IMR-90 (cell line): ENCODE measurements around the gene ADAMTS5. TPM values are rescaled to one million over a fixed set of nuclear protein-coding genes. Genes with fewer than 3 reads are reported as not detected.

ENCODE experiments used
- ATAC-seq: fragments of 200-7000 bp; cut with Tn5 transposase; 2 replicates; pipeline ENCODE4 v1.9.1; 2020; ENCODE audit warnings: low read depth, mild to moderate bottlenecking, moderate library complexity
- BruUV-seq: library from RNA; stranded (reverse); fragments of 400-500 nt; replicated peaks from 2 replicates; lab custom pipeline; 2021; lab: Mats Ljungman, UMichigan
- CTCF ChIA-PET: fragments of 300-600 bp; formaldehyde crosslinking; extraction: SDS; loops from one replicate; lab custom pipeline; 2021; ENCODE audit warnings: antibody characterized with exemption; lab: Yijun Ruan, JAX
- POLR2A ChIA-PET: fragments of 300-600 bp; sonication (Branson Sonifier 250); formaldehyde crosslinking; loops from one replicate; lab custom pipeline; 2022; ENCODE audit warnings: antibody characterized with exemption; ENCODE audit not compliant: unreplicated experiment; lab: Charles Lee
- DNase-seq: peaks from one replicate; pipeline ENCODE4 v3.0.0; 2013
- H2AFZ ChIP-seq: replicated peaks from 2 replicates; pipeline ENCODE3; 2013; ENCODE audit warnings: low read length, mild to moderate bottlenecking; ENCODE audit not compliant: poor library complexity
- H2AK5ac ChIP-seq: 2 replicates; pipeline ENCODE4 v1.6.1; 2013; ENCODE audit warnings: low read depth, low read length, inconsistent platforms
- H2AK9ac ChIP-seq: replicated peaks from 2 replicates; pipeline ENCODE3; 2013; ENCODE audit warnings: mild to moderate bottlenecking, low read depth, low read length, moderate library complexity; ENCODE audit not compliant: poor library complexity
- H2BK120ac ChIP-seq: 2 replicates; pipeline ENCODE4 v1.6.1; 2013; ENCODE audit warnings: low read depth, low read length, inconsistent platforms
- H2BK15ac ChIP-seq: 3 replicates; pipeline ENCODE4 v1.6.1; 2013; ENCODE audit warnings: low read depth, low read length, inconsistent platforms
- H2BK20ac ChIP-seq: 2 replicates; pipeline ENCODE4 v1.6.1; 2013; ENCODE audit warnings: low read depth, mild to moderate bottlenecking, inconsistent platforms, low read length, moderate library complexity
- H2BK5ac ChIP-seq: 2 replicates; pipeline ENCODE4 v1.6.1; 2013; ENCODE audit warnings: mild to moderate bottlenecking, low read depth, low read length, inconsistent platforms; ENCODE audit not compliant: poor library complexity, severe bottlenecking
- H3K14ac ChIP-seq: replicated peaks from 2 replicates; pipeline ENCODE4 v1.6.1; 2013; ENCODE audit warnings: low read depth, low read length, inconsistent platforms
- H3K18ac ChIP-seq: 2 replicates; pipeline ENCODE4 v1.6.1; 2013; ENCODE audit warnings: low read depth, low read length, control low read depth
- H3K23ac ChIP-seq: 2 replicates; pipeline ENCODE4 v1.6.1; 2013; ENCODE audit warnings: low read depth, low read length, inconsistent platforms
- H3K27ac ChIP-seq: 2 replicates; pipeline ENCODE4 v1.5.1; 2013; ENCODE audit warnings: mild to moderate bottlenecking, control low read depth, low read length; ENCODE audit not compliant: insufficient read depth
- H3K27me3 ChIP-seq: 2 replicates; pipeline ENCODE4 v1.6.1; 2013; ENCODE audit warnings: low read length; ENCODE audit not compliant: control insufficient read depth, insufficient read depth
- H3K36me3 ChIP-seq: 2 replicates; pipeline ENCODE4 v1.6.1; 2013; ENCODE audit warnings: low read length, mixed read lengths; ENCODE audit not compliant: control insufficient read depth, insufficient read depth
- H3K4ac ChIP-seq: 2 replicates; pipeline ENCODE4 v1.6.1; 2013; ENCODE audit warnings: low read depth, low read length, inconsistent platforms
- H3K4me1 ChIP-seq: 2 replicates; pipeline ENCODE4 v1.6.1; 2013; ENCODE audit warnings: low read length, mixed read lengths; ENCODE audit not compliant: control insufficient read depth, insufficient read depth
- H3K4me2 ChIP-seq: 2 replicates; pipeline ENCODE4 v1.6.1; 2013; ENCODE audit warnings: low read depth, mild to moderate bottlenecking, control low read depth, low read length, moderate library complexity
- H3K4me3 ChIP-seq: 2 replicates; pipeline ENCODE4 v1.5.1; 2013; ENCODE audit warnings: low read depth, mild to moderate bottlenecking, control low read depth, low read length, moderate library complexity; ENCODE audit not compliant: insufficient read depth
- H3K56ac ChIP-seq: 2 replicates; pipeline ENCODE4 v1.6.1; 2013; ENCODE audit warnings: low read length, inconsistent platforms; ENCODE audit not compliant: insufficient read depth; ENCODE audit errors: extremely low read depth
- H3K79me1 ChIP-seq, 2 experiments: 2 replicates each; pipeline ENCODE4 v1.6.1; 2013; ENCODE audit warnings: low read length in 2 of 2, inconsistent platforms in 1 of 2, low read depth in 1 of 2
- H3K9ac ChIP-seq: 2 replicates; pipeline ENCODE4 v1.6.1; 2013; ENCODE audit warnings: low read depth, low read length, control low read depth
- H3K9me1 ChIP-seq: 2 replicates; pipeline ENCODE4 v1.6.1; 2013; ENCODE audit warnings: low read length, inconsistent platforms; ENCODE audit not compliant: insufficient read depth
- H3K9me3 ChIP-seq: 2 replicates; pipeline ENCODE4 v1.6.1; 2013; ENCODE audit warnings: low read length; ENCODE audit not compliant: control insufficient read depth, insufficient read depth
- H4K20me1 ChIP-seq: 2 replicates; pipeline ENCODE4 v1.6.1; 2013; ENCODE audit warnings: low read length, inconsistent platforms; ENCODE audit not compliant: insufficient read depth
- H4K5ac ChIP-seq: 2 replicates; pipeline ENCODE4 v1.6.1; 2013; ENCODE audit warnings: mild to moderate bottlenecking, low read depth, low read length, control low read depth
- H4K8ac ChIP-seq, 2 experiments: 2 replicates each; pipeline ENCODE4 v1.6.1; 2013; ENCODE audit warnings: low read depth in 2 of 2, low read length in 2 of 2, control low read depth in 1 of 2, inconsistent platforms in 1 of 2
- H4K91ac ChIP-seq: 2 replicates; pipeline ENCODE4 v1.6.1; 2013; ENCODE audit warnings: low read depth, low read length, inconsistent platforms; ENCODE audit not compliant: insufficient read depth
- CEBPB ChIP-seq: IDR thresholded peaks from 2 replicates; pipeline ENCODE4 v1.6.1; 2012; ENCODE audit warnings: low read depth, low read length, improper control_type of control experiment
- RFX5 ChIP-seq: IDR thresholded peaks from 2 replicates; pipeline ENCODE4 v1.8.0; 2012; ENCODE audit warnings: low read depth, mild to moderate bottlenecking, low read length, moderate library complexity
- WGBS, 2 experiments: methylation state at CpG; one replicate each; pipeline versions ENCODE4 v1.1.5 to v1.1.7; 2013; ENCODE audit warnings: missing lambda C conversion rate in 2 of 2; ENCODE audit not compliant: insufficient read length in 1 of 2; ENCODE audit errors: extremely low coverage in 2 of 2; 5-methylcytosine and 5-hydroxymethylcytosine counted together
- dilution Hi-C: fragments of 300-500 bp; cut with HindIII; formaldehyde crosslinking; loops from one replicate; pipeline ENCODE4 v1.14.3; 2018; ENCODE audit warnings: low sequenced_read_pairs; ENCODE audit not compliant: unreplicated experiment
- in situ Hi-C: fragments of 300-500 bp; cut with MboI; formaldehyde crosslinking; loops from 3 replicates; pipeline ENCODE4 v1.14.3; 2019; ENCODE audit warnings: low sequenced_read_pairs, inconsistent platforms, mixed read lengths
- intact Hi-C: fragments of 100-400 bp; cut with micrococcal nuclease; formaldehyde crosslinking; loops from 2 replicates; pipeline ENCODE4 v1.10.0; 2022
- polyA plus RNA-seq, 3 experiments: library from polyadenylated mRNA; depleted of rRNA; stranded (reverse); fragments of >200 nt; gene quantifications; 2 replicates each; pipeline ENCODE4 v1.2.3, GENCODE V29; 2012; ENCODE audit warnings: low replicate concordance in 1 of 3
- total RNA-seq: library from RNA; depleted of rRNA; stranded (reverse); fragments of >200 nt; gene quantifications from 2 replicates; pipeline ENCODE4 v1.2.3, GENCODE V29; 2012

ADAMTS5 gene
- total and polyA plus RNA-seq, 2 of the 4 experiments (the other 2 are of a cell fraction) = 0.54 to 0.58 TPM

GRCh38 chr21:26883768-26884167 is 83.1 kb downstream of the ADAMTS5 start:
- dilution Hi-C loops = no loop called here
- POLR2A ChIA-PET = no interaction called here
- CTCF ChIA-PET = no interaction called here
- intact Hi-C loops = loop anchor here (5.0 kb wide), 2 partner anchors 84 to 594 kb away; partner anchors contain the start of gene ADAMTS5
- no peak overlapping the region for H4K8ac ChIP-seq
- H3K4me3 ChIP-seq = no peak overlapping the region
- H2BK15ac ChIP-seq = no peak overlapping the region
- H3K4me2 ChIP-seq = no peak overlapping the region
- H4K91ac ChIP-seq = no peak overlapping the region
- no peaks in the 10 kb centered on the region for H3K79me1 ChIP-seq
- TF ChIP-seq RFX5 (no peak), CEBPB (0 out of 2 replicates have a peak, but pooled peaks have one; percentile 24)
- H2AK5ac ChIP-seq = no peak overlapping the region
- peak overlapping the region; percentile 44; the same call in 1 of the 2 replicates for H3K18ac ChIP-seq
- H3K36me3 ChIP-seq = no peaks in the 10 kb centered on the region
- H3K9me3 ChIP-seq = no peaks in the 10 kb centered on the region
- peaks cover 2% of the 10 kb centered on the region; the same call in 1 of the 2 replicates for H3K4me1 ChIP-seq
- H3K14ac ChIP-seq = no peak overlapping the region
- H3K23ac ChIP-seq = no peak overlapping the region
- H4K20me1 ChIP-seq = no peaks in the 10 kb centered on the region
- in situ Hi-C loops = no loop called here
- DNase-seq (peak; percentile 15), ATAC-seq (peak; percentile 24; the same call in 1 of the 2 replicates)
- H3K4ac ChIP-seq = no peak overlapping the region
- H4K5ac ChIP-seq = no peak overlapping the region; the same call in 1 of the 2 replicates
- H2AFZ ChIP-seq = no peak overlapping the region
- H2BK20ac ChIP-seq = no peak overlapping the region
- H3K27ac ChIP-seq = no peak overlapping the region
- H3K9ac ChIP-seq = no peak overlapping the region
- no peak overlapping the region for H2BK120ac ChIP-seq
- no peaks in the 10 kb centered on the region for H3K9me1 ChIP-seq
- no peak overlapping the region for H3K56ac ChIP-seq
- H3K27me3 ChIP-seq = no peaks in the 10 kb centered on the region
- H2AK9ac ChIP-seq = no peak overlapping the region
- no CpG with 5 or more reads among the region's 2 CpGs for WGBS, 2 experiments
- BruUV-seq = no TSS peak
- H2BK5ac ChIP-seq = no peak overlapping the region
